Measurements from ENCODE around the gene PRSS2. TPM values are rescaled to one million over a fixed set of nuclear protein-coding genes. Genes with fewer than 3 reads are reported as not detected.
"Not testable (repeated sequence)": the region's sequence is repeated elsewhere in the genome, so short reads cannot be mapped to it uniquely, and the experiment has no call there.

The PRSS2 gene
- total RNA-seq (2014; rRNA removed; shearing (Covaris generic)) = not detected in 2 replicates

DNA sequence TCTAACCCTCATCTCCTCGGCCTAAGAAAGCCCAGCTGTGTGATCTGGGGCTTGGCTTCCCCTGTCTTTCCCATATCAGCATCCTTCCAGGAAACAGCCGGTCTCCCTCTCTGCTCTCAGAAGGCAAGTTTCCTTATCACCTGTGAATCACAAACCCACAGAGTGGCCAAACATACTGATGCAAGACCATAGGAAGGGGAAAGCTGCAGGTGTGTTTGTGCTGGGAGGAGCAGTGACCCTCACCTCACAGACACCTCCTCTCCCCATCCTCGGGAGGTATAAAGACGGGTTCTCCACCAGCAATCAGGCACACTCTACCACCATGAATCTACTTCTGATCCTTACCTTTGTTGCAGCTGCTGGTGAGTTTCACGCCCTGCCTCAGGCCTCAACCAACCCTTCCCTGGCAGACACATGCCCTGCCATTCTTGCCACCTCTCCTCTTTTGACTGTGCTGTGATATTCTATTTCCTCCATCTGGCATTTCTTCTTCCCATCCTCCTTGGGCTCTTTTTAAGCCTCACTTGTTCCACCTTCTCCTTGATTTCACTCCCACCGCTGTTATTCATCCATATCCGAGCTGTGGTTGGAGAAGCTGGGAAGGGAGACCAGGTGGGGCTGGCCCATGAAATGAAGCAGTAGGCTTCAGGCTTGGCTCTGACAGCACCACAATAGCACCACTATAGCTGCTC lies at the start of gene PRSS2:
Gene PRSS2 (plus strand): TSS at position 310 of the 692 bp plus-strand sequence. CDS start 13 bp downstream, at position 323.
- no peak for DNase-seq (ENCODE audit: low spot score)

DNA sequence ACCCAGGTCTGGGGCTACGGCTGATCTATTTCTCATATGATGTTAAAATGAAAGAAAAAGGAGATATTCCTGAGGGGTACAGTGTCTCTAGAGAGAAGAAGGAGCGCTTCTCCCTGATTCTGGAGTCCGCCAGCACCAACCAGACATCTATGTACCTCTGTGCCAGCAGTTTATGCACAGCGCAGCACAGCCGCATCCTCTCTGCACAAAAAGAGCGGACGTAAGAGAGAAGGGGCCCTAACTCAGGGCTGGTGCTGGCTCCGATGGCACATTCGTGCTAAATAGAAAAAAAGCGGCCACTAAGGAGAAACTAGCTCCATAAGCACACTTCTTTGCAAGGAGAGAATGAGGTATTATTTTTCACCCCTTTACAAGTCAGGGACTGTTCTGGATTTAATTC lies 49.8 kb upstream of the PRSS2 start:
- DNase-seq (ENCODE audit: low spot score) = no peak

DNA sequence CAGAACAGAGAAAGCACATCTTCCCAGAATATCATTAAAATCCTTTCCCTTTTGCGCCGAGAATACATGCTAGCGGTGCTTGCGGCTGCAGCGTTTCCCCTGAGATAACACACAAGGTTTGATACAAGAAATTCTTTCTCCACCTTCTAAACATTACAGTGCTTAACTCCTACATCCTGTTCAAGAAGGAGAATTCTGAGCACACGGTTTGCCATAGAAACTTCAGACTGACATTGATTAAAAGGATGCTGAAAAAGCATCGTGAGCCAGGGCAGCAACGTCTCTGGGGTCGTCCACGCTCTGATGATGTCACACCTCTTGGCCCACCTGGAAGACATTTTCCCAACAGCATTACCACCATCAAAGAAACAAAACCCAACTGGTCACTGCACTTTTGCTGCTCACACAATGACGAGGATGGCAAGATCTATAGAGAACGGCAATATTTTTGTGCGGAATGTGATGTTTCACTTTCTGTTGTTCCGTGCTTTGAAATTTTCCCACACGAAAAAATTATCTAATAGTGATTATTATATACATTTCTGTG lies 48.4 kb upstream of the PRSS2 start:
- DNase-seq (ENCODE audit: low spot score) = no peak

DNA sequence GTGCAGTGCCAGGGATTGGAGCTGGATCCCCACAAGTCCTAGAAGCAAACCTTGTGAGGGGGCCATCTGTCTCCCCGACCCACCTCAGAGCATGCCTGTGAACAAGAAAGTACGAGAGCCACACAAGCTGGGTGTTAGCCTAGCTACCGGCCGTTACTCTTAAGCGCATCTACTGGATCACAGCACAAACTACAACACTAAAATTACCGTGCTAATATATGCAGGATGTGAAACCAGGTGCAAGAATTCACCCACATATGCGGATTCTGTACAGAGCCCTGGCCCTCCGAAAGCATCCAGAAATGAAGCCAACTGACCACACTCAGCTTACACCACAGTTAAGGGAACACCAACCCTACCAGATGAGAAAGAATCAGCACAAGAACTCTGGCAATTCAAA lies 37.5 kb upstream of the PRSS2 start:
- no peak for DNase-seq (ENCODE audit: low spot score)

DNA sequence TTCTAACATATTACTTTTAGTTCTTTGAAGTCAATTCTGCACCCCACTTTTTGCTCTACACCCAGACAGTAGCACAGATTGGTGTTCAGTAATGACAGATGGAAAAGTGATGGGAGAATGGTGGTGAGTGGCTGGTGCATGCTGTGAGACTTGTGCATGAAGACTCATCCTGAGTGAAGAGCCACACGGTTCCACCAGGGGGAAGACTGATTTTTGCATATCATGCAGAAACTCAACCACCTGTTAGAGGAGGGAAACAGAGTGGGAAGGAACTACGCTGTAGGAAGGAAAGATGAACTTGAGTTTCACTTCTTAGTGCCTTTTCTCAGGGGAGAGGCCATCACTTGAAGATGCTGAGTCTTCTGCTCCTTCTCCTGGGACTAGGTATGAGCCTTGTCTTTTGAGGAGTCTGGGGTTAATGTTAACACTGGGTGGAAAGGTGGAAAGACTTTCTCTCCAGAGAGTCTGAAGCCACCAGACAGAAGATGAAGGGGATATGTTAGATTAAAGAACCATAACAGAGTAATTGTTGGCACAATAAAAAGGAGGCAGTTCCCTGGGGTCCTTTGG lies 30.8 kb upstream of the PRSS2 start:
- DNase-seq (ENCODE audit: low spot score) = no peak

DNA sequence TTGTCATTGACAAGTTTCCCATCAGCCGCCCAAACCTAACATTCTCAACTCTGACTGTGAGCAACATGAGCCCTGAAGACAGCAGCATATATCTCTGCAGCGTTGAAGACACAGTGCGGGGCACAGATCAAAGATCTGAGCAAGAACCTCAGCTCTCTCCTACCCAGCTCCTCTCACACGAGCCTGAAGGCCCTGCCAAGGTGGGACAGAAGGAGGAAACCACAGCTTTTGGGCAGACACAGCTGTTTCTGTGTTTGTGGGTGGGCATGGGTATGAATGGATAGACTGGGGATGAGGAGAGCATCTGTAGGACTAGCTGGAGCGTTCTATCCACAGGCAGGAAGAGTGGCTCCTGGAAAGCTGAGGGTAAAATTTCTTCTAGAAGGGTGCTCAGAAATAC lies 30.0 kb upstream of the PRSS2 start:
- DNase-seq (ENCODE audit: low spot score) = no peak

DNA sequence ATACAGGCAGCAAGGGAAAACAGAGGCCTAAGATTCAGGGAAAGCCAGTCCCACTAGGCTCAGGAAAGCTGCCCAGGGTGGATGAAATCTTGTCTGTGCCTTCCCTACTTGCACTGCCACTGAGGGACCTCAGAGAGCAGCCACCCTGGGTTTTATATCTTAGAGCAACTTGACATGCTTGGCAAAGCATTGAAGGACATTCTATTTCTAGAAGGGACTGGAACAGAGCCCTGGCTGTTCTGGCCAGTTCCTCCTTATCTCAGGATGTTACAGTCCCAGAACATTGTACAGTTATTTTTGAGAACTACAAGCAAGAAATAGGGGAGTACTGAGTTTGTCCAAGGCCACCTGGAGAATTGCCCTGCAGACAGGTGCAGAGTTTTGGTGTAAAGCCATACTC lies 28.8 kb upstream of the PRSS2 start:
- not testable (repeated sequence) for DNase-seq (ENCODE audit: low spot score)

DNA sequence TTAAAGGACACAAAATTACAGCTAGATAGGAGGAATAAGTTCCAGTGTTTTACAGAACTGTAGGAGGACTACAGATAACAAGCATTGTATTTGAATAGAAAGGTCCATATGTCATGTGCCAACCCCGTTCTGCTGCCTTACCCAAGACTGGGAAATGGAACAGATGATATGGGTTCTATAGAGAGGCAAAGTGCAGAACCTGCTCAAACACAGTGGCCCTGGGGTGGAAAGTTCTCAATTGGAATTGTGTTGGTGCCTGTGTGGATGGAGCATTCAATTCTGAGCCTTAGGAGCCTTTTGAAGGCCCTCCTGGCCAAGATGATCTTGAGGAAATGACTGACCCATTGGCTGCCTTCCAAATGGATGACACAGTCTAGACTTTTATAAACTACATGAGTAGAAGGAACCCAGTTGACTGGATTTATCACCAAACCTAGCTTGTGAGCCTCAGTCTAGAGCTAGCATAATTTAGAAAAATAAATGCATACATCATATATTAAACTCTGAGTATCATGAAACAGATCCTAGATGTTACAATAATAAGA lies 25.6 kb upstream of the PRSS2 start:
- DNase-seq (ENCODE audit: low spot score) = no peak

DNA sequence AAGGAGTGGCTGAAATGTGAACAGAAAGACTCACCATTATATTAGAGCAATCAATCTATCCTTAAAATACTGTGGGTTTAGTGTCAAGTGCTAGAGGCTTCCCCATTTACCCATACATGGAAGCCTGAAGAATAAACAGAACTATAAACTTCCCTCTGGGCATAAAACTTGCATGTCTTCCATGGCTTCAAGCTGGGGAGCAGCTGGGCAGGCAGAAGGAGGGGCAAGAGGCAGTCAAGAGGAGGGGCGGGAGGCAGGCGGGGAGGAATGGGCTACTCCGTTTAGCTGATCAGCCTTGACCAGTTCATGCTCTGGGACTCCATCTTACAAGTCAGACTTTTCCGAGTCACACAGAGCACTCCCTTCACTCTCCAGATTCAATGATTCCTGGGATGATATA lies 25.0 kb upstream of the PRSS2 start:
- DNase-seq (ENCODE audit: low spot score) = no peak

DNA sequence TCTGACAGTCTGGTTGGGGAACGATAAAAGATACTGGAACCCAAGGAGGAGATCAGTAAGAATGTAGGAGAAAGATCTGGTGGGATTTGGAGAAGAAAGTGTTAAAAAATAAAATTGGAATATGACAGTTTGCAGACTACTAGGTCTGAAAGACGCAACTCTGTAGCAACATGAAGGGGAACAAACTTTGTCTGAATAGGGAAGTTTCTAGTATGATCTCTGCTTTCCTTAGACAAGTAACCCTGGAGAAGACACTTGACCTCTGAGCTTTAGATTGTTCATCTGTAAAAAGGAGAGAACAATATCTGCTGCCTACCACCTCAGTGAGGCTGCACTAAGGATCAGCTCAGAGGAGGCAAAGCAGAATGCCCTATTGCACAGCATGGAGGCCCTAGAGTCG lies 24.5 kb upstream of the PRSS2 start:
- DNase-seq (ENCODE audit: low spot score) = no peak

DNA sequence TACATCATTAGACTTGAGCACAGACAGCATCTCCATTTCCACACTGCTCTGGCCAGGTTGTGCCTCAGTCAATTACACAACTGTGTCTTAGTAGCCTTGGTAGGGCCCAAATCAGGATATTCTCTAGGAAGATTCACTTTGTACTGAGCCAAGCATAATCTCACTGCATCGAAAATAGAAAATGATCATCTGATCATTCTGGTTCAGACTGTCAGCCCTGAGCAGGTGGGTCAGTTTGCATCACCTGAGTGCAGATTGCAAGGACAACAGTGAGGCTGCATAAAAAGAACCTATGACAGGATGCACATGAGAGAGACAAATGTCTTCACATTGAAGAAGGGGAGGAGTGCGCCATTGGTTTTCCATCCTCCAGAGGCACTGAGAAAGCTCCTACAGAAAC lies 22.4 kb upstream of the PRSS2 start:
- DNase-seq (ENCODE audit: low spot score) = not testable (repeated sequence)

DNA sequence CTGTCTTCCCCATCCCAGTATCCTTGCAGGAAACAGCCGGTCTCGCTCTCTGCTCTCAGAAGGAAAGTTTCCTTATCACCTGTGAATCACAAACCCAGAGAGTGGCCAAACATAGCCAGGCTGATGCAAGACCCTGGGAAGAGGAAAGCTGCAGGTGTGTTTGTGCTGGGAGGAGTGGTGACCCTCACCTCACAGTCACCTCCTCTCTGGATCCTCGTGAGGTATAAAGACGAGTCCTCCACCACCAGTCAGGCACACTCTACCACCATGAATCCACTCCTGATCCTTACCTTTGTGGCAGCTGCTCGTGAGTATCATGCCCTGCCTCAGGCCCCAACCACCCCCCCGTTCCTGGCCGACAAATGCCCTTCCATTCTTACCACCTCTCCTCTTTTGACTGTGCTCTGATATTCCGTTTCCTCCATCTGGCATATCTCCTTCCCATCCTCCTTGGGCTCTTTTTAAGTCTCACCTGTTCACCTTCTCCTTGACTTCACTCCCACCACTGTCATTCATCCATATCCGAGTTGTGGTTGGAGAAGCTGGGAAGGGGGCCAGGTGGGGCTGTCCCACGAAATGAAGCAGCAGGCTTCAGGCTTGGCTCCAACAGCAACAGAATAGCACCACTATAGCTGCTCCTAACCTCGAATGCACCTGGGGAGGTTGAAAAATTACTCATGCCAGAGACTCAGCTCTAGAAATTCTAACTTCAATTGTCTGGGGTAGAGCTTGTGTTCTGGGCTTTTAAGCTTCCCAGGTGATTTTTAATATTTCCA lies 21.4 kb upstream of the PRSS2 start, which contains the start of gene PRSS1:
Gene PRSS1 (plus strand): TSS at position 255 of the 776 bp plus-strand sequence. CDS start 13 bp downstream, at position 268.
- DNase-seq (ENCODE audit: low spot score) = no peak

DNA sequence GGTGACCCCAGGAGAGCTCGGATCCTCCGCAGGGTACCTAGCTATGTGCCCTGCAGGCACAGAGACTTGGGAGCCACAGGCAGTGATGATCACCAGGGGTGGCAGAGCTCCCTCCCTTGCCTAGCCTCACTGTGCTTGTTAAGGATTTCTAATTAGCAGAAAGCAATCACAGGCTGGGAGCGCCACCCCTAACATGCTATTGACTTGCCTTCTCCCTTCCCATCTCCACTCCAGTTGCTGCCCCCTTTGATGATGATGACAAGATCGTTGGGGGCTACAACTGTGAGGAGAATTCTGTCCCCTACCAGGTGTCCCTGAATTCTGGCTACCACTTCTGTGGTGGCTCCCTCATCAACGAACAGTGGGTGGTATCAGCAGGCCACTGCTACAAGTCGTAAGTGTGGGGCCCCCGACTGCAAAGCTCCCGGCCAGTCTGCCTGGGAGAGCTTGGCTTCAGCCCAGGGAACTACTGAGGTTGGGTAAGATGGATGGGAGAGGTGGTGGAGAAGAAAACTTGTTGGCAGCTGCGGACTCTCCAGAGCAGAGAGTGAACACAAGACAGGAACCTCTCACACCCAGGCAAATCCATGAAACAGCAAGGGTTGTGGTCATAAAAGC lies 20.3 kb upstream of the PRSS2 start:
- no peak for DNase-seq (ENCODE audit: low spot score)

DNA sequence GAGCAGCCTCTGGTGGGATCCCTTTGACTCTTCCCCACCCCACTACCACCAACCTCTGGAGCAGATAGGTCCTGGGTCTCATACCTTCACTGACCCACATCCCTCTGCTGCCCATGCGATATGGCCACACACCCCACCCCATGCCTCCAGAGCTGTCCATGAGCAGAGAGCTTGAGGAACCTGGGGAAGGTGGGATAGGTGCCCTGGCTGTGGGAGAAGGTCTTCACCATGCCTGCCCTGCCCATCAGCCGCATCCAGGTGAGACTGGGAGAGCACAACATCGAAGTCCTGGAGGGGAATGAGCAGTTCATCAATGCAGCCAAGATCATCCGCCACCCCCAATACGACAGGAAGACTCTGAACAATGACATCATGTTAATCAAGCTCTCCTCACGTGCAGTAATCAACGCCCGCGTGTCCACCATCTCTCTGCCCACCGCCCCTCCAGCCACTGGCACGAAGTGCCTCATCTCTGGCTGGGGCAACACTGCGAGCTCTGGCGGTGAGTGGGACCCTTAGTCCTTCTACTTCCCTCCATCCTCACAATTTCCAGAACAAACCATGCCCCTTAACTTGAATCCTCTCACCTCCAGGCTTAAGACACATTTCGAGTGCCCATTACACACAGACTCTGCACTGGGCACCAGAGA lies 19.1 kb upstream of the PRSS2 start:
- not testable (repeated sequence) for DNase-seq (ENCODE audit: low spot score)

DNA sequence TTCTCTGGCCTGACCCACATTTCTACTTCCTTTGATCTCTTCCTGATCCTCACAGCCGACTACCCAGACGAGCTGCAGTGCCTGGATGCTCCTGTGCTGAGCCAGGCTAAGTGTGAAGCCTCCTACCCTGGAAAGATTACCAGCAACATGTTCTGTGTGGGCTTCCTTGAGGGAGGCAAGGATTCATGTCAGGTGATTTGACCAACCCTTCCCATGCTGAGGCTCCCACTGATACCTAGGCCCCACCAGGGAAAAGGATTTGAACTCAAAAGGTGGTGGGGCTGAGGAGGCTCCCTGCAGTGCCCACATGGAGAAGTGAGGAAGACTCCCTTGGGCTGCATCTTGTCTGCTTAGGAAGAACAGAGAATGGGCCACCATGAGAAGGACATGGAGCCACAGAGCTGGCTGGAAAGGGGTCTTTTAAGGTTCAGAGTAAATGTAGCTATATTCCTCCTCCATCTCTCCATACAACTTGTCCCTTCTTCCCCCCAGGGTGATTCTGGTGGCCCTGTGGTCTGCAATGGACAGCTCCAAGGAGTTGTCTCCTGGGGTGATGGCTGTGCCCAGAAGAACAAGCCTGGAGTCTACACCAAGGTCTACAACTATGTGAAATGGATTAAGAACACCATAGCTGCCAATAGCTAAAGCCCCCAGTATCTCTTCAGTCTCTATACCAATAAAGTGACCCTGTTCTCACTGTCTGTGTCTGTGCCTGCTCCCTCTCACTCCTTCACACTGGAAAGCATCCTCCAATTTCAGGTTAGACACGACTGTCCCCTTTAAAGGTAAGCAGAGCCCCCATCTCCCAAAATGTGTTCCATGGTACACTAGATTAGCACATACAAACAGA lies 18.2 kb upstream of the PRSS2 start:
- DNase-seq (ENCODE audit: low spot score) = no peak

DNA sequence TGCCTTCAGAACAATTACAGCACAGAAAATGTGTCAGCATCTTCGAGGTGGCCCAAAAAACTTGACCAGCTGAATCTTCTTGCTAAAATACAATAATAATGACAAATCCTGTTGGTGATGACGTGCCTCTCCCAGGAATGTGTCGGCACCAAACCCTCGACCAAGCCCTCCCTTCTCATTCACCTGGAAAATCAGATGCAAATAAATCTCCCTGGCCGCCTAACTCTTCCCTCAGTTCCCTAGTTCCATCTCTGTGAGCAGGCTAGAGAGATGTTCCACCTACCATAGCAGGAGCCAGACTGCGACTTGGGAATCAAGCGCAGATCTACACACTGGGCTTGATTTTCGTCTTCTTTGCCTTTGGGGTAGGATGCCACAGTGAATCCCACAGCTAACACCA lies 17.4 kb upstream of the PRSS2 start:
- DNase-seq (ENCODE audit: low spot score) = no peak

DNA sequence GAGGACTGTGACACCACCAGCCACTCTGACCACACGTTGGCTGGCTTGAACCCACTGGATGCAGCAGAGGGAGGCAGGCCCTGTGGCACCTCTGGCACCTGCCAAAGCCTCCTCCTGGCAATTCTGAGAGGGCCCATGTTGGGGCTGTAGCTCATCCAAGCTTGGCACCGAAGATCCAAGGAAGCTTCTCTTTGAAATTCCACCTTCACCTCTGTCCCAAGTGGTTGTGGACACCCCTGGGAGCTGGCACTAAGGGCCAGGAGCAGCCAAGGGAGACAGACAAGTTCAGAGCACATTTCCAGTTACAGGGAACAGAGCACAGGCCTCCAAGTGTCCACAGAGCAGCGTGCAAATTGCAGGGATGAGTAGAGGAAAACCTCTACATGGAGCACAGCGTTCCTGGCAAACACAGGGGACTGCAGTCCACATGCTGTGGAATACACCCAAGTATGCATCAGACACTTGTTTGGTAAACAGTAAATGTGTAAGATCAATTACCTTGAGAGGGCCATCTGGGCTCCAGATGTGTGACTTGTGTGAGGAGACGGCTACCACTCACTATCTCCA lies 16.8 kb upstream of the PRSS2 start:
- DNase-seq (ENCODE audit: low spot score) = not testable (repeated sequence)

DNA sequence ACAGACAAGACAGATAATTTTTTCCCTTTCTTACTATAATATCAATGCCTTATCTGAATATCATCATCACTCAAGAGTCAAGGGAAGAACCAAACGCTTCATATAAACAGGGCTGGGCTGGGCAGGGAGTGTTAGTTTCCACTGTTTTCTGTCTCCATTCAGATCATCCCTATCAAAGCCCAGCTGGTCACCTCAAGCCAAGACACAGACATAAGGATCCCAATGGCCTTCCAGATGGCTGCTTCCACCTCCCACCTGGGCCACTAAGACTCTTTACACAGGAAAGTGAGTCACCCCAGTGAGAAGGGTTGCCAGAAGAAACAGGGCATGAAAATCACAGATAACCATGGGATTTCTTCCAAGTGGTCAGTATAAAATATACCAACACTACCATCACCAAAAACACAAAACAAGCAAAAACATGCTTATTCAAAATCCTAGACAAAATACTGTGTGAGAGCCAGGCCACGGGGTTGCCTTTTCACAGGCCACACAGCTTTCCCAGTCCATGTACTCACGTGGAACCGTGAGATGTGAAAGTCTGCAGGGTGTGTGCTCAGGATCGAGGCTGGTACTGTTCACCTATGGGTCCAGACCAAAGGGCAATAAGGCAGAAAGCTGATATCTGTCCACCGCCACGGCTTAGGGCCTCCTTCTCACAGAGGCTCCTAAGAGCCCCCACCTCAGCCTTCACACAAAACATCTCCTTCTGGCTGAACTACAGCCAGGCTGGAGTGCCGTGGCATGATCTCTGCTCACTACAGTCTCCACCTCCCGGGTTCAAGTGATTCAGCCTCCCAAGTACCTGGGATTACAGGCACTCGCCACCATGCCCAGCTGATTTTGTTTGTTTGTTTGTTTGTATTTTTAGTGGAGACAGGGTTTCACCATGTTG lies 15.8 kb upstream of the PRSS2 start:
- DNase-seq (ENCODE audit: low spot score) = no peak

DNA sequence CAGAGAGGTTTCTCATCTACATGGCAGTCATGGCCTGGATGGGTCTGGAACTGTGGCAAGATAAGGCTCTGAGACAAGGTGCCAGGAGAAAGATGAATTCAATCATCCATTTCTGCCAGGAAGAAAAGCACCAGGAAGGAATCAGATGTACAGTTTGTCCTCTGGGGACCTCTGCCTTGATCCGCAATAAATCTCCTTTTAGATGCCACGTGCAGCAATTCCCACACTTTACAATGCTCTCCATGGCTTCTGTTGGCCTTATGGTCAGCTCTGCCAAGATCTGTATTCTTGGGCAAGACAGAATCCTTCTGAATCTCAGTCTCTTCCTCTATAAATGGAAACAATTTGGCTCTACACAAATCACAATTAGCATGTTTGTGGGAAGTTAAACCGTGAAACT lies 12.5 kb upstream of the PRSS2 start:
- not testable (repeated sequence) for DNase-seq (ENCODE audit: low spot score)
